AG10803 (cell line): ENCODE data around the gene ACTR6.
"Not testable (repeated sequence)": the region's sequence is repeated elsewhere in the genome, so short reads cannot be mapped to it uniquely, and the experiment has no call there.

Source experiments
- DNase-seq: peaks from one replicate; pipeline ENCODE4 v3.0.0; 2010; ENCODE audit warnings: low read depth
- H3K4me3 ChIP-seq: 2 replicates; pipeline ENCODE4 v1.5.1; 2011; ENCODE audit warnings: mild to moderate bottlenecking, low read length, control low read depth
- TF ChIP-seq, protein P1 (sequence below): conservative IDR thresholded peaks from 2 replicates; pipeline ENCODE4 v1.5.1; 2011; ENCODE audit warnings: mild to moderate bottlenecking, low read length, control low read depth, inconsistent platforms

Gene ACTR6

DNA sequence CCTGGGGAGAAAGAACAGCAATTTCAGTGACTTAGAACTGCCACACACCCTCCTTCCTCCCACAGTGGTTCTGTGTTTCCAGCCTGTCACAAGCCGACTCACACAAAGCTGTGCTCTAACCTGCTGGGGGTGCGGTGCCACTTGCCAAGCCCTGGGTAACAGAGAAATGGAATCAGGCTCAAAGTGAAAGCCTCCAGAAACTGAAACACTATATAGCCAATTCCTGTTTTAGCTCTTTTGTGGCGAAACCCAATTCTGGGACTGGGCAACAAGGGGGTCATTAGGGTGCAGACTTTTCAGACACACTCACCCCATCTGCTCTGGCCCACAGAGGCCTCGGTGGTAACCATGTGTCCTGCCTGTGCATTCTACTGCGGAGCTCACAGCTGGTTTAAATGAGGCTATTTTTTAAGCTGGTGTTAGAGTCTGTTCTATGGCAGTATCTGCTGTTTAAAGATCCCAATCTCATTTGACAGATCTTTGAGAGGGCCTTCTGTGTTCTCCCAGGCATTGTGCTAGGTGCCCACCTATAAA, 15.2 kb upstream of the ACTR6 start:
- TF ChIP-seq, protein P1, sequence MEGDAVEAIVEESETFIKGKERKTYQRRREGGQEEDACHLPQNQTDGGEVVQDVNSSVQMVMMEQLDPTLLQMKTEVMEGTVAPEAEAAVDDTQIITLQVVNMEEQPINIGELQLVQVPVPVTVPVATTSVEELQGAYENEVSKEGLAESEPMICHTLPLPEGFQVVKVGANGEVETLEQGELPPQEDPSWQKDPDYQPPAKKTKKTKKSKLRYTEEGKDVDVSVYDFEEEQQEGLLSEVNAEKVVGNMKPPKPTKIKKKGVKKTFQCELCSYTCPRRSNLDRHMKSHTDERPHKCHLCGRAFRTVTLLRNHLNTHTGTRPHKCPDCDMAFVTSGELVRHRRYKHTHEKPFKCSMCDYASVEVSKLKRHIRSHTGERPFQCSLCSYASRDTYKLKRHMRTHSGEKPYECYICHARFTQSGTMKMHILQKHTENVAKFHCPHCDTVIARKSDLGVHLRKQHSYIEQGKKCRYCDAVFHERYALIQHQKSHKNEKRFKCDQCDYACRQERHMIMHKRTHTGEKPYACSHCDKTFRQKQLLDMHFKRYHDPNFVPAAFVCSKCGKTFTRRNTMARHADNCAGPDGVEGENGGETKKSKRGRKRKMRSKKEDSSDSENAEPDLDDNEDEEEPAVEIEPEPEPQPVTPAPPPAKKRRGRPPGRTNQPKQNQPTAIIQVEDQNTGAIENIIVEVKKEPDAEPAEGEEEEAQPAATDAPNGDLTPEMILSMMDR: no peak
- DNase-seq: peak; percentile 34
- peak overlapping the region; percentile 1 for H3K4me3 ChIP-seq

DNA sequence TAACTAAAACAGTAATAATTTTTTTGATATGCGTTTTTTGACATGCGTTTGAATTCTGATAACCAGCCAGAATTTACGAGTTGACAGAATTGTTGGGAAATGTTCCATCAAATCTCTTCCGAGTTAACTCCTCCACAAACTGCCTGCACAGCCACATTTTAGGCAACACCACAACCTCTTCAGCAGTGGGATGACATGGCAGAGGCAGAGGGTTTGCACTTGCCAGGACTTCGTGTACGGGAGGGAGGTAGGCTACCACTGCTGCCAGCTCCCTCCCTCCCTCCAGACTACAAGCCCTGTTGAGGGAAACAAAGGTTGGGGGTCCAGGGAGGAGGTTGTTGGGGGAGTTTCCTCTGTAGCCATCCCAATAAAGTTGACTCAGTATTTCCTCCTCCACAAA, 14.5 kb upstream of the ACTR6 start:
- no peak for DNase-seq
- TF ChIP-seq, protein P1: no peak

DNA sequence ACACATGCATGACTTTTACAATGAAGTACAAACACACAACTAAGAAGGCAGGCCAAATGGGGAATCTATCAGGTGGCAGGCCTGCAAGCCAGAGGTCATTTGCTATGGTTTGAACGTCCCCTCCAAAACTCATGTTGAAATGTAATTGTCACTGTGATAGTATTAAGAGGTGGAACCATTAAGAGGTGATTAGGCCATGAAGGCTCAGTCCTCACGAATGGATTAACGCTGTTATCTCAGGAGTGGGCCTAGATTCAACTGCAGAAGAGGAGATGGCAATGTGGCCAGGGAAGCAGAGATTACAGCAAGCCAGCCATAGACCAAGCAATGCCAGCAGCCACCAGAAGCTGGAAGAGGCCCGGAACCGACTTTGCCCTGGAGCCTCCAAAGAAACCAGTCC, 13.5 kb upstream of the ACTR6 start:
- TF ChIP-seq, protein P1: no peak
- DNase-seq: no peak

More for the DNA sequence above, 14.5 kb upstream of the ACTR6 start:
- H3K4me3 ChIP-seq: no peak overlapping the region

DNA sequence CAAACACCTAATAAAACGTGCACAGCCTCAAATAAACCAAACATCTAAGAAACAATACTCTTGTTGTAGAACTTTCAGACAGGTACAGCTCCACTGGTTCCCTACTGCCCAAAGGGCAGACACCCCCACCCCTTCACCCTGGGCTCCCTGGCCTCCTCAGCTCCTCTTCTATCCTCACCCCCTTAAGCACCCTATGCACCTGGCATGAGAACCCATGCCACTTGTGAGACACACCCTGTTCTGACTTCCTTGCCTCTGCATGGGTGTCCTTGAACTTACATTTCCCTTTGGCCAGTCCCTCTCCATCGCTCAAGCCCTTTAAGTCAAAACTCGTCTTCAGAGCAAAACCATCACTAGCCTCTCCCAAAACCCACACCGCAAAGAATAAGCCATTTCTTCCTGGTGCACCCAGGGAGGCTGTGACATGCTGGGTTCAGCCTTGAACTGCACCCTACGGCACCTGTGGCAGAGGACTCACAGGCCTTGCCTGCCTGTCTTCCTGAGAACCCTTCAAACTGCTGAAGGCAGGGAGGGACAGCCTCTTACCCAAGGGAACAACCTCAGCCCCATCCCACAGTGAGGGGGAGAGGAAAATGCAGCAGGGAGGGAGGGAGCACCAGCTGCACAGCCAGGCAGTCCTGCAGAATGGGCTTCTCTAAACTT, 12.6 kb upstream of the ACTR6 start:
- TF ChIP-seq, protein P1: no peak
- no peak overlapping the region for H3K4me3 ChIP-seq
- DNase-seq: no peak

More for the DNA sequence above, 13.5 kb upstream of the ACTR6 start:
- H3K4me3 ChIP-seq: no peak overlapping the region

DNA sequence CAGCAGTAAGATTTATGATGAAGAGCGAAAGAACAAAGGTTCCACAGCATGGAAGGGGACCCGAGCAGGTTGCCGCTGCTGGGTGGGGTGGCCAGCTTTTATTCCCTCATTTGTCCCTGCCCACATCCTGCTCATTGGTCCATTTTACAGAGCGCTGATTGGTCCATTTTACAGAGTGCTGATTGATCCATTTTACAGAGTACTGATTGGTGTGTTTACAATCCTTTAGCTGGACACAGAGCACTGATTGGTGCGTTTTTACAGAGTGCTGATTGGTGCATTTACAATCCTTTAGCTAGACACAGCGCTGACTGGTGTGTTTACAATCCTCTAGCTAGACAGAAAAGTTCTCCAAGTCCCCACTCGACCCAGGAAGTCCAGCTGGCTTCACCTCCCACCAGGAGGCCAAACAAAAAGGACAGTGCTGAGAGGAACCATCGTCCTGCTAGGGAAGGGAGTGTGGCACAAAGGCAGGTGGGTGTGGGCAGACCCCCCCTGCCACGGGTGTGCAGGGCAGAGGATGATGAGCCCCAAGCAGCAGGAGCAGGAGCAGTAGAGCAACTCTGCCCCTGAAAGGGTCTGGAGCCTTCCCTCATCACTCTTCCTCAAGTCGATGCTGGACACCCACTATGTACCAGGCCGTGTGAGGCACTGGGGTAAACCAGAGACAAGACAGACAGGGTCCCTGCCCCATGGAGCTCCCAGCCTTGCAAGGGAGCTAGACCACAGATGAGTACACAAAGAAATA, 11.6 kb upstream of the ACTR6 start:
- not testable (repeated sequence) for H3K4me3 ChIP-seq, DNase-seq

DNA sequence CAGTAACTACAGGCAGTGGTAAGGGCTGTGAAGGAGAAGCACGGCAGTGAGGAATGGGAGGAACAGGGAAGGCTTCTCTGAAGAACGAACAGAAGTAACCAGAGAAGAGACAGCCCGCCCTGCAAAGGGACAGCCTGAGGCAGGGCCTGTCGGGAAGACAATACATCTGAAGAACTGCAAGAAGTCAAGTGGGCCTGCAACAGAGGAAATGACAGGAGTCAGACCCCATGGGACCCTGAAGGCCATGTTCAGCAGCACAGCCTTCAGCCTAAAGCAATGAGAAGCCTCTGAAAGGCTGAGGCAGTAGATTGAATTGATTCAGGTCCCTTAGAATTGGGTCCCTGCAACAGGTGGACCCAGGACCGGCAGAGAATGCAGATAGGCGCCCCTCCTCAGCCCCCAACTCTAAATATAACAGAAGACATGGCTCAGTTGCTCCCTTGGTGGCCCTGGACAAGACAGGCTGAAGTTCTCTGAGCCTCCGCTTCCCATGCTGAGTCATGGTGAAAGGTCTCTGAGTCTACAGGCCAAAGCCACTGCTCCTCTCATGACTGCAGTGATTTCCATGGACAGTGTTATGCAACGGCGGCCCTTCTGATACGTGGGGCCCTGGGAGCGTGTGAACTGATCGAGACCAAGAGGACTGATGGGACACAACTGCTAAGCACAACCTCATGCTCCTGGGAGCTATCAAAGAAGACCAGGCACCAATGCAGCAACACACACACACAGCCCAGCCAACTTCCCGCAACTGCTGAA, 10.8 kb upstream of the ACTR6 start:
- TF ChIP-seq, protein P1: no peak
- no peak for DNase-seq

DNA sequence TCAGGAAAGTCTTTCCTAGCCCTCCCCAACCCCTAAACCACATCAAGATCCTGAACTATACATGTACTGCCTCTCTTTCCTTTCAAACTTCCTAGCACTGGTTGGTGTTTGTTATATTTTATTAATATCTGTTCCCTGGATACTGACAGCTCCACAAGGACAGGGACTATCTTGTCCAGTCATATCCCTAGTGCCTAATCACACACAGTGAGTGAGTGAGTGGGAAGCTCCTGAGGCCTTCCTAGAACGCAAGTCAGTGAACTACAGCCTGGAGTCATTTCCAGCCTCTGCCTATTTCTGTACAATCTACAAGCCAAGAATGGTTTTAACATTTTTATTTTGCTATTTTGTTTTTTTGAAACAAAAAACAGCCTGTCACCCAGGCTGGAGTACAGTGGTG, 7.5 kb upstream of the ACTR6 start:
- no peak overlapping the region for H3K4me3 ChIP-seq
- TF ChIP-seq, protein P1: no peak
- no peak for DNase-seq

More for the DNA sequence above, 10.8 kb upstream of the ACTR6 start:
- H3K4me3 ChIP-seq: no peak overlapping the region
